22Rv1 (cell line): ENCODE measurements around the gene SLC25A21.
"Not testable (repeated sequence)": the region's sequence is repeated elsewhere in the genome, so short reads cannot be mapped to it uniquely, and the experiment has no call there.

ENCODE experiments used
- CTCF ChIP-seq: fragments of 450-650 bp; IDR thresholded peaks from 2 replicates; pipeline ENCODE4 v1.5.1; 2017; ENCODE audit warnings: mild to moderate bottlenecking
- ZFX ChIP-seq: fragments of 450-650 bp; IDR thresholded peaks from 2 replicates; pipeline ENCODE4 v1.6.1; 2017; ENCODE audit warnings: antibody characterized with exemption, borderline replicate concordance

- TF ChIP-seq CTCF, ZFX: not testable (repeated sequence)
These were observed 12.1 kb upstream of the SLC25A21 start for GRCh38 chr14:37184520-37184919.
